ENCODE results near the gene PEX14. TPM values are rescaled to one million over a fixed set of nuclear protein-coding genes. Genes with fewer than 3 reads are reported as not detected.

PEX14 gene
- total RNA-seq, 4 donors from 2014 or later = 16.3 to 29.7 (median 26.2) TPM

DNA sequence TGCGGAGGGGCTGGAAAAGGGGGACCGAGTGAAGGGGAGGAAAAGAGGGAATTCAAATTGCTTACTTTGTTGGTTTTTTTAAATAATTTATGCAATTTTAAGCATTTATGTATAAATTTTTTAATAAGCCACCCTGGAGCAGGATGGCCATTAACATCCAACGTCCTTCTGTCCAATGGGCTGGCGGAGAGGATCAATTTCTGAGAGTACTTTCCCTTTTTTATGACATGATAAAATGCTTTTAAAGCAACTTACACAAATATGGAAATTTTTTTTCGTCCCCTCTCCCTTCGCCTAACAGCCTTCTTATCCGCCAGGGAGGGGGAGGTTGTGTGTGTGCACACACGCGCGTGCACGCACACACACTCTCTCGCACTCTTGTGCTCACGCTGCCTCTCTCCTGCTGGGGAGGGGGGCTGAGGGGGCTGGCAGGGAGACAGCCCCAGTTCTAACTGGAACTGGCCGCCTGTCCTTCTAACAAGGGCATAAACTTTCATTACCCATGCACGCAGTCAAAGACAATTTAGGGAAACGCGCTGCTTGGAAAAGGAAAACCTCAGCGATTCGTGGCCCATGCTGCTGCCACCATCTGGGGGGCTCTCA, 198.5 kb downstream of the PEX14 start:
- peaks cover 0 to 84% (median 4%) of the 10 kb centered on the region in 4 donors for H3K4me1 ChIP-seq
- no peak overlapping the region for H3K4me3 ChIP-seq
- peak overlapping the region in 1 of 4 donors; percentile 81 for H3K27ac ChIP-seq
- DNase-seq = no peak
- no peaks in the 10 kb centered on the region for H3K27me3 ChIP-seq
- H3K36me3 ChIP-seq = peaks cover 0 to 5% (median 0%) of the 10 kb centered on the region in 3 donors
- TF ChIP-seq, protein P1, sequence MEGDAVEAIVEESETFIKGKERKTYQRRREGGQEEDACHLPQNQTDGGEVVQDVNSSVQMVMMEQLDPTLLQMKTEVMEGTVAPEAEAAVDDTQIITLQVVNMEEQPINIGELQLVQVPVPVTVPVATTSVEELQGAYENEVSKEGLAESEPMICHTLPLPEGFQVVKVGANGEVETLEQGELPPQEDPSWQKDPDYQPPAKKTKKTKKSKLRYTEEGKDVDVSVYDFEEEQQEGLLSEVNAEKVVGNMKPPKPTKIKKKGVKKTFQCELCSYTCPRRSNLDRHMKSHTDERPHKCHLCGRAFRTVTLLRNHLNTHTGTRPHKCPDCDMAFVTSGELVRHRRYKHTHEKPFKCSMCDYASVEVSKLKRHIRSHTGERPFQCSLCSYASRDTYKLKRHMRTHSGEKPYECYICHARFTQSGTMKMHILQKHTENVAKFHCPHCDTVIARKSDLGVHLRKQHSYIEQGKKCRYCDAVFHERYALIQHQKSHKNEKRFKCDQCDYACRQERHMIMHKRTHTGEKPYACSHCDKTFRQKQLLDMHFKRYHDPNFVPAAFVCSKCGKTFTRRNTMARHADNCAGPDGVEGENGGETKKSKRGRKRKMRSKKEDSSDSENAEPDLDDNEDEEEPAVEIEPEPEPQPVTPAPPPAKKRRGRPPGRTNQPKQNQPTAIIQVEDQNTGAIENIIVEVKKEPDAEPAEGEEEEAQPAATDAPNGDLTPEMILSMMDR (IDR thresholded peaks at IDR 0.05) = no peak
- TF ChIP-seq POLR2A (IDR thresholded peaks at IDR 0.05) = no peak
- H3K9me3 ChIP-seq = no peaks in the 10 kb centered on the region

DNA sequence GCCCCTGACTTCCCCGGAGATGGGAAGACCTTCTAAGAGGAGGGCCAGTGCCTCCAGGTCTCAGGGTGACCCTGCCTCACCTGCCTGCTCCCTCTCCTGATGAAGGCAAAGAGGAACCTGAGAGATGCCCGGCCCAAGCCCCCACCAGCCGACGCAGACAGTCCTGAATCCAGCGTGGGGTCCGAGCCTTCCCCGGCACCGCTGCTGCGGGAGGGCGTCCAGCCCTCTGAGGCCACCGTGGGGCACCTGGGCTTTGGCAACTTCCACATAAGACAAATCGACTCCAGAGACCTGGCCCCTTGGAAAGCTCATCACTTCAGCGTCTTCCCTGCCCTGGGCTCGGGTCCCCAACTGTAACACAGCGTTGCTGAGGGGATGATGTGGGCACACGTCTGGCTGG, 199.5 kb downstream of the PEX14 start:
- H3K4me3 ChIP-seq = no peak overlapping the region
- no peaks in the 10 kb centered on the region for H3K27me3 ChIP-seq
- DNase-seq = no peak
- TF ChIP-seq POLR2A (IDR thresholded peaks at IDR 0.05) = no peak
- TF ChIP-seq, protein P1 (IDR thresholded peaks at IDR 0.05) = no peak
- H3K27ac ChIP-seq = peak overlapping the region in 2 of 4 donors; percentile 81 to 83
- H3K9me3 ChIP-seq = no peaks in the 10 kb centered on the region
- H3K4me1 ChIP-seq = peaks cover 0 to 85% (median 4%) of the 10 kb centered on the region in 4 donors
- H3K36me3 ChIP-seq = peaks cover 0 to 5% (median 0%) of the 10 kb centered on the region in 3 donors

DNA sequence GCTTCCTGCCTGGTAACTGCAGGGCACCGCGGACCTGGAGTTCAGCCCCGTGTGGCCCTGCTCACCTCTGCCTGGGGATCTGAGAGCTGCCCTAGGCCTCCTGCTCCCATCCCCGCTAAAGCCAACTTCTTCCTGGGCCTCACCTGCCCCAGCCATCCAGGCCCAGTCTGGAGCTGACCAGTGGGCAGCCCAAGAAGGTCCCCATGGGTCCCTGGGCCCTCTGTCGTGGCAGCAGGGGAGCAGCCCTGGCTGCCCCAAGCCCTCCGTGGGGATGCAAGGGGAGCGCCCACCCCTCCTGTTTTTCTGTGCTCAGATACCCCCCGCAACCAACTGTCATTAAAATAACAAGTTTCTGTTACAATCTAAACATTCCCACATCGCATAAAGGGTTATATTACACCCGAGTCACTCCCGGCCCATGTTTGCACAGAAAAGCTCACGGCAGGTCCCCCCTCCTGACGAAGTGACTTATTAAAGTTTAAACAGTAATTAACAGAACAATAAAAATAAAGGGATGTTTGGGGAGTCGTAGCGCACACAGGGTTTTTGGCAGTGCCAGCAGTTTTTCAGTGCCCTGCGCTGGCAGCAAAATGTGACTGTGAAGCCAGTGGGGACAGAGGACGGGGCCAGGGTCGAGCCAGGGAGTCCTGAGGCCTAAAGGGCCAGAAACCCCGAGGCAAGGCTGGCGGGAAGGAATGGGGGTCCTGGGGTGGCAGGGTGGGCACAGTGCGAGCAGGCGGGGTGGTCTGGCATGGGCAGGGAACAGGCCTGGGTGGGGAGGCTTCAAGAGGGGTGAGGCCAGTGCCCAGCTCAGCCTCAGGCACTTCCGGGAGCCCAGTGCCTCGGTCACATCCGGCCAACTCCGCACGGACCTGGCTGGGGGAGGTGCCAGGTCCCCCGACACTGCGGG, 200.2 kb downstream of the PEX14 start:
- Histone ChIP-seq H3K27me3 (no peaks in the 10 kb centered on the region), H3K27ac (peak overlapping the region; percentile 10 to 83 (median 65)), H3K36me3 (peaks cover 0 to 5% (median 0%) of the 10 kb centered on the region in 3 donors), H3K9me3 (no peaks in the 10 kb centered on the region), H3K4me1 (peaks cover 0 to 85% (median 4%) of the 10 kb centered on the region in 4 donors), H3K4me3 (peak overlapping the region in 2 of 4 donors; percentile 17 to 25)
- TF ChIP-seq, protein P1 (IDR thresholded peaks at IDR 0.05) = no peak
- TF ChIP-seq POLR2A (IDR thresholded peaks at IDR 0.05) = no peak
- DNase-seq = peak in 1 of 3 donors; percentile 59

DNA sequence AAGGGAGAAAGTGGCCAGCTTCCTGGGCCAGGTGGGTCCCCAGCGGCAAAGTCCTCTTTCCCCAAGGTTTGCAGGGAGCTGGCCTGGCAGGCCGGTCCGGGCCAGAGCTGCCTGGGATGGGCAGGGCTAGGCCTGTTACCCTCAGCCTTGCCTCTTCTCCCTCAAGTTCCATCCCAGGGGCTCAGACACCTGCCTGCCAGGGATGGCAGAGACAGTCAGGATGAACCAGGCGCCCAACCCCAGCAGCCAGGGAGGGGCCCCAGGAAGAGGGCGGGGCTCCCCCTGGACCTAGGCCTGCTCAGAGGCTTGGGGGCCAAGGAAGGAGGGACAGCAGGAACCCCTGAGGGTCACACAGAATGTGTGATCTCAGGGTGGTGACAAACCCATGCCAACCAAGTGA, 201.1 kb downstream of the PEX14 start:
- H3K9me3 ChIP-seq = no peaks in the 10 kb centered on the region
- peak overlapping the region in 3 of 4 donors; percentile 49 to 83 (median 81) for H3K27ac ChIP-seq
- DNase-seq = peak in 1 of 3 donors; percentile 63
- peak overlapping the region in 2 of 4 donors; percentile 17 to 25 for H3K4me3 ChIP-seq
- H3K36me3 ChIP-seq = peaks cover 0 to 5% (median 0%) of the 10 kb centered on the region in 3 donors
- TF ChIP-seq, protein P1 (IDR thresholded peaks at IDR 0.05) = no peak
- TF ChIP-seq POLR2A (IDR thresholded peaks at IDR 0.05) = no peak
- no peaks in the 10 kb centered on the region for H3K27me3 ChIP-seq
- H3K4me1 ChIP-seq = peaks cover 0 to 86% (median 6%) of the 10 kb centered on the region in 4 donors

DNA sequence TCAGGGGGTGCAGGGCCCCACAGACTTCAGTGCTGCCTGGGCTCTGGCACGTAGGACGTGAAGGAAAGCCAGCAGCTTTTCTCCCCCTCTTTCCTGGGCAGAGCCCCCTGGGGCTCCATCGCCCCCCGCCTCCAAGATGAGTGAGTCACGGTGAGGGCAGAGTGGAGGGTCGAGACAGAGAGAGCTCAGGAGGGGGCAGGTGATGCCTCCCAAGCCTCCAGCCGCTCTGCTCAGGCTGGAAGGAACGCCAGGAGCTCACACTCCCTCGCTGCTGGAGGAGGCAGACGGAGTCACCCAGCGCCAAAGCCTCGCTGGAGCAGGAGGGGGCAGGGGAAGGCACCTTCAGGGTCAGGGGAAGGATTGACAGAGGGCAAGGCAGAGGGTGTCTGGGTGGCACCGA, 202.2 kb downstream of the PEX14 start:
- Histone ChIP-seq H3K9me3 (no peaks in the 10 kb centered on the region), H3K27me3 (no peaks in the 10 kb centered on the region), H3K36me3 (peaks cover 0 to 5% (median 0%) of the 10 kb centered on the region in 3 donors), H3K27ac (peak overlapping the region in 3 of 4 donors; percentile 49 to 83 (median 81)), H3K4me3 (peak overlapping the region in 1 of 4 donors; percentile 25), H3K4me1 (peaks cover 0 to 86% (median 6%) of the 10 kb centered on the region in 4 donors)
- TF ChIP-seq, protein P1 (IDR thresholded peaks at IDR 0.05) = no peak
- no peak for TF ChIP-seq POLR2A (IDR thresholded peaks at IDR 0.05)
- no peak for DNase-seq
